ENCODE results near the gene ANKFY1.
"Not testable (repeated sequence)": the region's sequence is repeated elsewhere in the genome, so short reads cannot be mapped to it uniquely, and the experiment has no call there.

ANKFY1 gene

DNA sequence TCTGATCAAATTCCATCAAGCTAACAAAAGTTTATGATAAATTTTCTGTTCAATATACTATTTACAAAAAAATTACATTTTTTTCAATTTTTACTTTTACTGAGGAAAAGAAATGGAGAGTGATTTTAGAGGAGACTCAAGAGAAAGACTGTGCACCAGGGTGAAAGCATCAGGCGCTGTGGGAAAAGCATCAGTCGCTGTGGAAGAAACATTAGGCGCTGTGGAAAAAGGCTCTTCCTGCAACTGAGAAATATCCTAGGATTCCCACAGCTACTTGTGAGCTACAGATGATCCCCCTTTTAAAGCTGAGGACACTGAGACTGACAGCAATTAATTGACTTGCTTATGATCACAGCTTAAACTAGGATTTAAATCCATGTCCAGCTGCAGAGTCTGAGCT lies 4.9 kb downstream of the ANKFY1 start:
- Histone ChIP-seq H3K4me3 (replicated peaks; ENCODE audit: low read depth, low read length) (no peak overlapping the region), H3K36me3 (ENCODE audit: control insufficient read depth, insufficient read depth, low read length) (peaks cover 5% of the 10 kb centered on the region), H3K27me3 (replicated peaks; ENCODE audit: control insufficient read depth, insufficient read depth, low read length) (no peaks in the 10 kb centered on the region)
- TF ChIP-seq, protein P1, sequence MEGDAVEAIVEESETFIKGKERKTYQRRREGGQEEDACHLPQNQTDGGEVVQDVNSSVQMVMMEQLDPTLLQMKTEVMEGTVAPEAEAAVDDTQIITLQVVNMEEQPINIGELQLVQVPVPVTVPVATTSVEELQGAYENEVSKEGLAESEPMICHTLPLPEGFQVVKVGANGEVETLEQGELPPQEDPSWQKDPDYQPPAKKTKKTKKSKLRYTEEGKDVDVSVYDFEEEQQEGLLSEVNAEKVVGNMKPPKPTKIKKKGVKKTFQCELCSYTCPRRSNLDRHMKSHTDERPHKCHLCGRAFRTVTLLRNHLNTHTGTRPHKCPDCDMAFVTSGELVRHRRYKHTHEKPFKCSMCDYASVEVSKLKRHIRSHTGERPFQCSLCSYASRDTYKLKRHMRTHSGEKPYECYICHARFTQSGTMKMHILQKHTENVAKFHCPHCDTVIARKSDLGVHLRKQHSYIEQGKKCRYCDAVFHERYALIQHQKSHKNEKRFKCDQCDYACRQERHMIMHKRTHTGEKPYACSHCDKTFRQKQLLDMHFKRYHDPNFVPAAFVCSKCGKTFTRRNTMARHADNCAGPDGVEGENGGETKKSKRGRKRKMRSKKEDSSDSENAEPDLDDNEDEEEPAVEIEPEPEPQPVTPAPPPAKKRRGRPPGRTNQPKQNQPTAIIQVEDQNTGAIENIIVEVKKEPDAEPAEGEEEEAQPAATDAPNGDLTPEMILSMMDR (IDR thresholded peaks at IDR 0.05; ENCODE audit: insufficient read depth, low read length, poor library complexity, severe bottlenecking): no peak
- DNase-seq (ENCODE audit: extremely low read depth, insufficient read length): no peak

DNA sequence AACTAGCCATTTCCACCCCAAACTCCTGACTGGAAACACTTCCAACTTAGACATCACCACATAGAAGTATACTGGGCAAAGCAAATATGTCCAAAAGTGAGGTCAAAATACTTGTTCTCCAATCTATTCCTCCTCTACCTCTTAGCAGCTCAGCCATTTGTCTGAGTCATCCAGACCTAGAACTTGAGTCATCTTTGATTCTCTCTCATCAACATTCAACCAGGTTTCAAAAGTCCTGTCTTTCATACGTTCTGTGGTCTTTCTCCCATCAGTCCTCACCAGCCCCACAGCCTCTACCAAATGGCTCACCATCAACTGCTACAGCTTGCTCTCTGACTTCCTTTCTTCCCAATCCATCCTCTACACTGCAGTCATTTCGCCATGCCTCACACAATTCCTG lies 6.8 kb downstream of the ANKFY1 start:
- DNase-seq (ENCODE audit: extremely low read depth, insufficient read length): no peak
- Histone ChIP-seq H3K36me3 (ENCODE audit: control insufficient read depth, insufficient read depth, low read length) (peaks cover 5% of the 10 kb centered on the region), H3K27me3 (replicated peaks; ENCODE audit: control insufficient read depth, insufficient read depth, low read length) (no peaks in the 10 kb centered on the region), H3K4me3 (replicated peaks; ENCODE audit: low read depth, low read length) (no peak overlapping the region)
- TF ChIP-seq, protein P1 (IDR thresholded peaks at IDR 0.05; ENCODE audit: insufficient read depth, low read length, poor library complexity, severe bottlenecking): no peak

DNA sequence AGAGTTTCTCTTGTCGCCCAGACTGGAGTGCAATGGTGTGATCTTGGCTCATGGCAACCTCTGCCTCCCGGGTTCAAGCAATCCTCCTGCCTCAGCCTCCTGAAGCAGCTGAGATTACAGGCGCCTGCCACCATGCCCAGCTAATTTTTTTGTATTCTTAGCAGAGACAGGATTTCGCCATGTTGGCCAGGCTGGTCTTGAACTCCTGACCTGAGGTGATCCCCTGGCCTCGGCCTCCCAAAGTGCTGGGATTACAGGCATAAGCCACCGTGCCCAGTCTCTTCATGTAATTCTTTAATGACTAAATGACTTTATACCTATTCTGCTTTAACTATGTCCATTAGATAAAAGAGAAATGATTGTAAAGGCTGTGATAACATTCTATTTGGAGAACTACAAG lies 8.5 kb downstream of the ANKFY1 start:
- H3K36me3 ChIP-seq (ENCODE audit: control insufficient read depth, insufficient read depth, low read length); H3K27me3 ChIP-seq (replicated peaks; ENCODE audit: control insufficient read depth, insufficient read depth, low read length); H3K4me3 ChIP-seq (replicated peaks; ENCODE audit: low read depth, low read length); DNase-seq (ENCODE audit: extremely low read depth, insufficient read length): not testable (repeated sequence)

DNA sequence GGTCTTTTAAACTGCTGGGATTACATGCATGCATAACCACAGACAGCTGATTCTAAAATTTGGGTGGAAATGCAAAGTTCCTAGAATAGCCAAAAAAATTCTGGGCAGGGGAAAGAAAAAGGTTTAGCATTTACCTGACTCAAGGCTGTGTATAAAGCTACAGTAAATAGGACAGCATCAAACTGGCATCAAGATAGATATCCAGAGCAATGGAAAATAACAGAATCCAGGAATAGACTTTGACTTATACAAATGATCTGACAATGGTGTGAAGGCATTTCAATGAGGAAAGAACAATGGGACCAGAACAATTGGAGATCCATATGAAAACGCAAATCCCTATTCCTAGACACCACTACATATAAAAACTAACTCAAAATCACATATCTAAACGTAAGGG lies 12.9 kb downstream of the ANKFY1 start:
- no peaks in the 10 kb centered on the region for H3K27me3 ChIP-seq (replicated peaks; ENCODE audit: control insufficient read depth, insufficient read depth, low read length)
- TF ChIP-seq, protein P1 (IDR thresholded peaks at IDR 0.05; ENCODE audit: insufficient read depth, low read length, poor library complexity, severe bottlenecking): no peak
- no peak for DNase-seq (ENCODE audit: extremely low read depth, insufficient read length)
- H3K4me3 ChIP-seq (replicated peaks; ENCODE audit: low read depth, low read length): no peak overlapping the region
- H3K36me3 ChIP-seq (ENCODE audit: control insufficient read depth, insufficient read depth, low read length): peaks cover 2% of the 10 kb centered on the region; the same call in 1 of the 2 replicates

DNA sequence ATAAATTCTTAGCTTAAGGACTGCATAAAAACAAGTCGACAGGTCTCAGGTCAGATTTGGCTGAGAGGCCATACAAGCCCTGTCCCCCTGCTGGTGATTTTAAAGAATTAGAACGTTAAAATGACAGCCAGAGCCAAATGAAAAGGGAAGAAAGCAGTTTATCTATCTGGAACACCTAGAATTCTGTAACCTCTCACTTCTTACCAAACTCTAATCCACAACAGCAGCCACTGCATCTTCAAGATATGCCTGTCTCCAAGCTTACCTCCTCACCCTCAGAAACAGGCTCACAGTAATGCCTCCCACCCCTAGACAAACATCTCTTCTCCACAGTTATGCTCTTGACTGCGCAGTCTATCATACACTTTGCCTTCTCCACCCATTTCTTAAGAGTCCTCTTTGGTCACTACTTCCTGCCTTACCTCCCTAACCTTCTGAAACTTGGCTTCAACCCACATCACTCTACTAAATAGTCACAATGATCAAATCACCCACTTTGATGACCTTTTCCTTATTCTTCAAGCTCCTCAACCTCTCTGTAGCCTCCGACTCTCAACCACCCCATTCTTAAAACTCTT lies 14.2 kb downstream of the ANKFY1 start:
- peaks cover 2% of the 10 kb centered on the region; the same call in 1 of the 2 replicates for H3K36me3 ChIP-seq (ENCODE audit: control insufficient read depth, insufficient read depth, low read length)
- no peak for DNase-seq (ENCODE audit: extremely low read depth, insufficient read length)
- TF ChIP-seq, protein P1 (IDR thresholded peaks at IDR 0.05; ENCODE audit: insufficient read depth, low read length, poor library complexity, severe bottlenecking): peak; percentile 63
- H3K4me3 ChIP-seq (replicated peaks; ENCODE audit: low read depth, low read length): no peak overlapping the region
- H3K27me3 ChIP-seq (replicated peaks; ENCODE audit: control insufficient read depth, insufficient read depth, low read length): no peaks in the 10 kb centered on the region

DNA sequence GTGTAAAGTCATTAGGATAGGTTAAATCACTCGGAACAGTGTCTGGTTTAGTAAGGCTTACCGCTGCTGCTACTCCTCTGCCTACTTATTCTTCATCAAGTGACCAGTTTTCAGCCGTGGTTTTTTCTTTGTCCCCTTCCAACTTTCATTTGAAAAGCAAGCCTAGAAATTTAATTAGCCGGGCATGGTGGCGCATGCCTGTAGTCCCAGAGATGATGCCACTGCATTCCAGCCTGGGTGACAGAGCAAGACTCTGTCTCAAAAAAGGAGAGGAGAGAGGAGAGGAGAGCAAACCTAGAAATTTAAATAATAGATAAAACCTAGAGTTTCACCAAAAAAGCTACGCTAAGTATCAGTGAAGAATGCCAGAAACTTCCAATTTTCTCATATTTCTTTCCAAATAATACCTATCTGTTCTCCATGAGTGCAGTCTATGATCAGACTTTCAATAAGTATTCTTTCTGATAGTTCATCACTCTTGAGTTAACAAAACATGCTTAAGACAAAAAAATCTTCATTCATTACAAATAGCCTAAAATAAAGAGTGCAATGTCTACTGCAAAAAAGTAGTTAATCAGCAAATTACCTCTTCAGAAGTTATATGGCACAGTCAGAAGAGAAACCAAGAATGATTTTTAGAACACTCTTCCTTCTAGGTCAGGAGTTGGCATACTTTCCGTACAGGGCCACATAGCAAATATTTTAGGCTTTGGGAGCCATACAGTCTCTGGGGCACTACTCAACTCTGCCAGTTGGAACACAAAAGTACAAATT lies 15.1 kb downstream of the ANKFY1 start:
- H3K36me3 ChIP-seq (ENCODE audit: control insufficient read depth, insufficient read depth, low read length): peaks cover 2% of the 10 kb centered on the region; the same call in 1 of the 2 replicates
- H3K27me3 ChIP-seq (replicated peaks; ENCODE audit: control insufficient read depth, insufficient read depth, low read length): no peaks in the 10 kb centered on the region
- H3K4me3 ChIP-seq (replicated peaks; ENCODE audit: low read depth, low read length): no peak overlapping the region
- TF ChIP-seq, protein P1 (IDR thresholded peaks at IDR 0.05; ENCODE audit: insufficient read depth, low read length, poor library complexity, severe bottlenecking): no peak
- DNase-seq (ENCODE audit: extremely low read depth, insufficient read length): no peak

Data from GM06990 (cell line).